Effector CD8-positive, alpha-beta T cell (primary cell): ENCODE results near the gene ZXDC.

Source experiments
- DNase-seq: peaks from one replicate; lab custom pipeline; 2025; lab: John Stamatoyannopoulos, UW

ZXDC gene

GRCh38 chr3:126454437-126455198, 21.1 kb downstream of the ZXDC start:
- no peak for DNase-seq

GRCh38 chr3:126454025-126454424, 21.7 kb downstream of the ZXDC start:
- DNase-seq = no peak

GRCh38 chr3:126452213-126452612, 23.5 kb downstream of the ZXDC start:
- no peak for DNase-seq

- DNase-seq = no peak
These were observed 24.2 kb downstream of the ZXDC start for GRCh38 chr3:126451511-126451910.

- no peak for DNase-seq
These were observed 24.9 kb downstream of the ZXDC start for GRCh38 chr3:126450744-126451143.

DNA sequence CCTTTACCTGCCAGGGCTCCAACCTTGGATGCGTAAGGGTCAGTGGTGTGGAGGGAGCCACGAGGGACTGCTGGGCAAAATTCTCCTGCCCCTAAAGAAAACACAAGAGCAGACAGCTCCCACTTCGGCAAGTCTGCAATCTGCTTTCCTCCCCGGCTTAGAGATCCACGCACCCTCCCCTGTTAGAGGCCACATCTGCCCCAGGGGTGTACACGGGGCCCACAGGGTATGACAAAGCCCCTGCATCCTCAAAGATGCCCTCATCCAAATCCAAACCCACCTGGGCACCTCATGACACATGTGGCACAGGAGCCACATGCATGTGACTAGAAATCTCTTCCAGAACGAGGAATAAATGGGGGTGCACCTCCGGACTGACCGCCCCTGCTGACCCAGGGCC, 25.5 kb downstream of the ZXDC start:
- no peak for DNase-seq

DNA sequence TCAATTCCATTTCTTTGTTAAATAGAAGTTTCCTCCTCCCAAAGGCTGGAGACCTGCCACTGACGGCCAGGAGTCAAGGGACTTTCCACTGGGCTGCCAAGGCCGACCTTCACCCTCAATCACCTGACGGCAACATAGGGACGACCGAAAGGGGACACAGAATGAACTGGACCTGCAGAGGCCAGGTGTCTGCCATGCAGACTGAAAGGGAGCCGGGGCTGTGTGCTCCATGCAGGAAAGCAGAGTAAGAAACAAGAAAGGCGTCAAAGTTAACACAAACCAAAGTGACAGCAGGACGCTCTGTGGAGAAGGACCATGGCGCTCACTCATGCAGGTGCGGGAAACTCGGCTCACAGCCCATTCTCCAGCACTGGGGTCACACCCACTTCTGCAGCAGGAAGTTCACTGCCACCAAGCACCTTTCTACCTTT, 26.1 kb downstream of the ZXDC start:
- no peak for DNase-seq

DNA sequence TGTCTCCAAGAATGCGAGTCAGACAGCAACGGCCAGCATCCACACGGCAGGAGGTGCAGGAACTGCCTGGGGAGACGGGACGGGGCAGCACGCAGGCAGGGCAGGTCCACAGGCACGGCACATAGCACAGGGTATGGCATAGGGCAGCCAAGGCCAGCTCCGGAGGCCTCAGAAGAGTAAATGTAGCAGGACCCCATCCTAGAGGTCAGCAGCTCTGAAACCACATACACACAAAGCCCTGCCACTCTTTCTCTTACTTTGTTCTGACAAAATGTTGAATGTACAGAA, 26.9 kb downstream of the ZXDC start:
- DNase-seq = no peak

DNA sequence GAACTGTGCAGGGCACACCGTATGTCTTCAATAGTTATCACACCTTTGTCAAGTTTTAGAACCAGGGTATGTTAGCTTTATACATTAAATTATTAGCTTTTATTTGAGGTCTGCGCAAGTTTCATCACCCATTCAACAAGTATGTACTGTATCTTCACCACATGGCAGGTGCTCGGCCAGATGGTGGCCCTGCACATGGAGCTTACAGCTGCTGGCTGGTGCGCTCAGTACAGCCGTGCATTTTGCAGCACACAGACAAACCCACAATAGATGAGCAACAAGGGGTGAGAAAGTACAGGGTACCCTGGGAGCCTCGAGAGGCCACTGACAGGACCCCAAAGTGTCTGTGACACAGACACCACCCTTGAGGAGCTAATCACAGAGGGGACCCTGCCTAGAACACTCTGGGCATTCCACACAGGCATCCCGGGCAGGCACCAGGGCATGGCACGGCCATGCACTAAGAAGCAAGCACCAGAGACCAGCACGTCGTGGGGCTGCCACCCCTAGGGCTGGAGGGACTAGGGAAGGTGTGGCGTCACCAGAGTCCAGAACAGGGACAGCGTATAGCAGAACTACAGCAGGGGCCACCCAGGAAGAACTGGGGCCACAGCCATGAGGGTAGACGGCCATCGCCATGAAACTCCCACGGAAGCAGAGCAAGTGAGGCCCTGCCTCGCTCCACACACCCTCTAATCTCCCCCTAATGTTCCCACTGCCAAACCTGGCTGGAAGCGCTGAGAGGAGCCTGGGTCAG, 27.4 kb downstream of the ZXDC start:
- no peak for DNase-seq

GRCh38 chr3:126447456-126448106, 28.1 kb downstream of the ZXDC start:
- no peak for DNase-seq

DNA sequence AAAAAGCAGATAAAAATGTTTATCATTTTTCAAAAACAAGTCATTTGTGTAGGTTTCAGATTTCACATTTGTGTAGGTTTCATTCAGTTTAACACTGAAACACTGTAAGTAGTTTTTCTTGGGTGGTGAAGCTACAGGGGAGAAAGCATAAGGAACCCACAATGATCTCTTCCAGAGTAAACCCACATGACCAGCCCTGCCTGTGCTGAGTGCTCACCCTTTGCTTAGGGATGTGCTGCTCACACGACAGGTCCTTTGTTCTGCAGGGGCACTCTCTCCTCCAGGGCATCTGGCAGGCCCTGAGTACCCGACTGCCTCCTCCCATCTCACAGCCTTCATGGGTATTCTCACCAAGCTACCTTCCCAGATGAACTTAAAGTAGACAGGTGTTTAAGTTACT, 28.9 kb downstream of the ZXDC start:
- DNase-seq = no peak

GRCh38 chr3:126446301-126446700, 29.4 kb downstream of the ZXDC start:
- DNase-seq = no peak

- DNase-seq = no peak
These were observed 30.2 kb downstream of the ZXDC start for GRCh38 chr3:126445506-126445905.

DNA sequence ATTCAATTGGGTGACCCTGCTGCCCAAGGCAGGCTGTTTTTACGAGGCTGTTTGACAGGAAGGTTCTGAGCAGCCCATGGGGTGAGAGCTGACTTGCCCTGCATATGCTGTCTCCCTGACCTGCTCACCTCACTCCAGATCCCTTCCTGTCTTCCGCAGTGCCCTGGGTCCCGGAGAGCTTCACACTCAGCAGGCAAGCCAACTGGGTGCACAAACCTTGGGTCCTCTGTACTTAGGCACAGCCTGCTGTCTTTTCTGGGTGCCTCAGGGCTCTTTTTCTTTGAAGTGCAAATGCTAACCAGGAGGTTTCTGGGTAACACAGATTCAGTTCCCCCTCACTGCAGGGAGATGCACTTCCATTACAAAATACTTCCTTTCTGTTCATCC, 32.8 kb downstream of the ZXDC start:
- no peak for DNase-seq

DNA sequence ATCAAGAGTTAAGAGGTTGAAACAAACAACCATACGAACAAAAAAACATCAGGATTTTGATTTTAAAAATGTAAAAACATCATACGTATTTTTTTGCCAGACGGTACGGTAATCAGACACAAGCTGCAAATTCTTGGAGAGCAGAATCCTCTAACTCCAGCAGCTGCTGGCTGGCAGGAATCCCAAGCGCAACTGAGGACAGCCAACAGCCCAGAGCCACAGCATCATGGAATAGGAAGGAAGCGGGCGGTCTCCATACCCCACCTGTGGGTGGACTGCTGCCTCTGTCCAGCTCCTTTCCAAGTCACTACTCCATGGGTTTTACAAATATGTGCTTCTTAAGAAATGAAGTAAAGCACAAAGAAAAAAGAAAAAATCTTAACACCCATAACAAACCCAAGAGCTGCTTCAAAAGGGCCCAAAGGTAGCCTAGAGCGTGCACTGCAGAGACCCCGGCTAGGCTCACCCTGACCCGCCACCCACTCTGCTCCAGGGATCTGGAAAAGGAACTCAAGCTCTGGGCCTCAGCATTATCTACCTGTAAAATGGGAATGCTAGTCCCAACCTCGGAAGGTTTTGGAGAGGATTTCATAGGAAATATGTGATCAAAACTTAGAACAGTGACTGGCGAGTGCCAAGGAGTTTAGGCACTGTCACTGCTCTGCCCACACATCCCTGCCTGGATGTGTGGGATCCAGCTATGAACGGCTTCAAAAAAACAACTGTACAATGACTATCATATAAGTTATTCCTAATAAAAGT, 33.4 kb downstream of the ZXDC start:
- DNase-seq = no peak

GRCh38 chr3:126441256-126441880, 34.3 kb downstream of the ZXDC start:
- DNase-seq = no peak

DNA sequence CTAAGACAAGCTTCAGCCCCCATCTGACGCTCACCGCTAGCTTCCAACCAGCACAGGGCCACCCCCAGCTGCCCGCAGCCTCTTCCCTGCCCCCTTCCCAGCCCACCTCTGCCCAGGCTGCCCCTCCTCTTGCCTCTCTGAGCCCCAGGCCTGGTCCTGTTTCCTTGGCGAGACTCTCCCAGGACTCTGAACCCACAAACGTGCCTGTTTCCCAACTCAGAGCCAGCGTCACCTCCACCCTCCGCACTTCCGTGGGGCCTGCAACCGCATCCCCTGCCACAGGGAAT, 35.0 kb downstream of the ZXDC start:
- no peak for DNase-seq

DNA sequence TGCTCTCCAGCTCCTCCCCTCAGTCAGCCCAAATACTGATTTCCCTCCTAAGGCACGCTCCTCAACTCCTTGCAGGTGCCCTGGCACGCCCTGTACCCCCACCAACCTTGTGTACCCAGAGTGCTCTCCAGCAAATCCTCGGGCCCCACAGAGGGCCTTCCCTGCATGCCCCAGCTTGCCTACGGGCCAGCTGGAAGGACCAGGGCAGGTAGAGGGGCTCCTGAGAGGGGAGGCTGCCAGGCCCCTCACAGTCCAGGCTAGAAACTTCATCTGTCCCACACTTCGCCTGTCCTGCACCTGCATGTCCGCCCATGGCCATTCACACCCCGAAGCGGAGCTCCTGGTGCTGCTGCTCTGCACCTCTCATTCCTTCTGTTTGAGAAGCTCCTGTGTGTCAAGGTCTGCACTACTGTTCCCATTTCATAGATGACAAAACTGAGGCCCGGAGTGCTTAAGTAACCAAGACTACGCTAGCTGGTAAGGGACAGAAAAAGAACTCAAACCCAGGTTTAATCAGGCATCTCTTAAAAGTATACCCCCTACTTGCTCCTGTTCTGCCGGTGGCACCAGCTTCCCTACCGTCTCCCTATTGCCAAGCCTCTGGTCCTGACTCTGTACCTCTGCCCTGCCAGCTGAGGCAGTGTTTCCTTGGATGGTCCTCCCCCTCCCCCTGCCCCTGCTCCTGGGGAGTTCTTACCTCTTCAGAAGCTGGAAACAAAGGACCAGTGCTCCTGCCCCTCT, 35.6 kb downstream of the ZXDC start:
- DNase-seq = no peak

DNA sequence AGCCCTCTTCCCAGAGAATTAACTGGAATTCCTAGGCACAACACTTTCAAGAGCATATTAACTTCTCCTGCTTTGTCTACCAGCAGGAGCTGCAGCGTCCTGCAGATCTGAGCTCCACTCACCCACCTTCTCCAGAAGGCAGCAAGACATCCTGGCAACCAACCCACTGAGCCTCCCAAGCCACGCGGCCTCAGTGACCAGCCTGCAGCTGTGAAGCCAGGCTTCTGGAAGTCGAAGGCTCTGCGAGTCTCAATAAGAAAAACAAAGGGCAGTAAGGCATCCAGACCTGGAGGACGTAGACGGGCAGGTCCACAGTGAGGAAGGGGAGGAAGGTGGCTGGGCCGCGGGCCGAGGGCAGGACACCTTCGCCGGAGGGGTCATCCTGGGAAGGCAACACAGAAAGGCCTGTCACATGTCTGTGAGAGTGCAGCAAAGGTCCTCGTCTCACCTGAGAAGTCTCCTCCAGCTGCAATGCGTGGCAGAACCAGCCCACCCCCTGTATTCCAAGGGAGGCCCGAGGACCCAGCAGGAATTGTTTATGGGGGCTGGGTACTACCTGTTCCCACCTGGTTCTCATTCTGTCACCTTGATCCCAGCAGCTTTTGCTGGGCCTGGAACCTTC, 36.2 kb downstream of the ZXDC start:
- DNase-seq = no peak

- no peak for DNase-seq
These were observed 36.9 kb downstream of the ZXDC start for GRCh38 chr3:126438746-126439145.

- DNase-seq = no peak
These were observed 37.5 kb downstream of the ZXDC start for GRCh38 chr3:126438186-126438585.
